Measurements from ENCODE around the gene TSPAN9.

DNA sequence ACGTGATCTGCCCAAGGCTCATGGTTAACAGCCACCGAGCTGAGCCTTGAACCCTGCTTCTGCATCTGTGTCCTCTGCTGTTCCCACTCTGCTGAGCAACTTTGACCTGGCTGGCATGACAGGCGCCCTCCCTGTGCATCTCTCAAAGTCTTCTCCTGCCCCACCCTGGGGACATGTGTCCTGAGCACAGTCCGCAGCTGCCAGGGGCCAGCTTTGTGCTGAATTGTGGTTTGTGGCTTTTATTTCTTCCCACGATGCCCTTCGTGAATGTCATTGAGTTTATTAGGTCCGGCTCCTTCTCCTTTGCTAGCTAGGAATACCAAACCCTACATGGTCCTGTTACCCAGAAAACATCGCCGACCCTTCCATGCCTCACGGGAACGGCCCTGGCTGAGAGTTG lies 161.0 kb downstream of the TSPAN9 start:
- TF ChIP-seq EZH2 (IDR thresholded peaks at IDR 0.05; ENCODE audit: insufficient read depth, low read length), result no peak
- TF ChIP-seq, protein P1, sequence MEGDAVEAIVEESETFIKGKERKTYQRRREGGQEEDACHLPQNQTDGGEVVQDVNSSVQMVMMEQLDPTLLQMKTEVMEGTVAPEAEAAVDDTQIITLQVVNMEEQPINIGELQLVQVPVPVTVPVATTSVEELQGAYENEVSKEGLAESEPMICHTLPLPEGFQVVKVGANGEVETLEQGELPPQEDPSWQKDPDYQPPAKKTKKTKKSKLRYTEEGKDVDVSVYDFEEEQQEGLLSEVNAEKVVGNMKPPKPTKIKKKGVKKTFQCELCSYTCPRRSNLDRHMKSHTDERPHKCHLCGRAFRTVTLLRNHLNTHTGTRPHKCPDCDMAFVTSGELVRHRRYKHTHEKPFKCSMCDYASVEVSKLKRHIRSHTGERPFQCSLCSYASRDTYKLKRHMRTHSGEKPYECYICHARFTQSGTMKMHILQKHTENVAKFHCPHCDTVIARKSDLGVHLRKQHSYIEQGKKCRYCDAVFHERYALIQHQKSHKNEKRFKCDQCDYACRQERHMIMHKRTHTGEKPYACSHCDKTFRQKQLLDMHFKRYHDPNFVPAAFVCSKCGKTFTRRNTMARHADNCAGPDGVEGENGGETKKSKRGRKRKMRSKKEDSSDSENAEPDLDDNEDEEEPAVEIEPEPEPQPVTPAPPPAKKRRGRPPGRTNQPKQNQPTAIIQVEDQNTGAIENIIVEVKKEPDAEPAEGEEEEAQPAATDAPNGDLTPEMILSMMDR (IDR thresholded peaks at IDR 0.05; ENCODE audit: insufficient read depth, low read depth, low read length), result no peak
